GM10266 (cell line): ENCODE results near the gene LRRC34.
A peak's percentile ranks its signal among the peaks of the same experiment; 100 is the strongest.

Source experiments
- DNase-seq: peaks from one replicate; pipeline ENCODE4 v3.0.0; 2012; ENCODE audit errors: extremely low spot score
- CTCF ChIP-seq: IDR thresholded peaks from 2 replicates; pipeline ENCODE4 v1.5.1; 2012; ENCODE audit warnings: mild to moderate bottlenecking, low read depth; ENCODE audit not compliant: control insufficient read depth, insufficient read depth; ENCODE audit errors: missing control alignments

Gene LRRC34

DNA sequence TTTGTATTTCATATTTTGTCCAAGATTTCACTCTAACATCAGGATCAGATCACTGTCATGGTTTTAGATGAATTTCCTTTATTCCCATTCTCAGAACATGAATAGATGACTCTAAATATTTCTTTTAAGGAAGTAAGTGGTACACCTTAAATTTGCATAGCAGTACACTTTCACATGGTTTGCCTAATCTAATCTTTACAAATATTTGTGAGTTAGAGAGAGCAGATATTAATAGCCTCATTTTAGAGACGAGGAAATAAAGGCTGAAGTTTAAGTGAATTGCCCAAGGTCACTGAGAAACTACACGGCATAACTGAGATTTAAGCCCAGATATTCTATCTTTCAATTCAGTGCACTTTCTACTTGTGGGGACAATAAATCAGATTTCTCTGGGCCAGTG, 62.0 kb downstream of the LRRC34 start:
- TF ChIP-seq CTCF = no peak
- DNase-seq = no peak

DNA sequence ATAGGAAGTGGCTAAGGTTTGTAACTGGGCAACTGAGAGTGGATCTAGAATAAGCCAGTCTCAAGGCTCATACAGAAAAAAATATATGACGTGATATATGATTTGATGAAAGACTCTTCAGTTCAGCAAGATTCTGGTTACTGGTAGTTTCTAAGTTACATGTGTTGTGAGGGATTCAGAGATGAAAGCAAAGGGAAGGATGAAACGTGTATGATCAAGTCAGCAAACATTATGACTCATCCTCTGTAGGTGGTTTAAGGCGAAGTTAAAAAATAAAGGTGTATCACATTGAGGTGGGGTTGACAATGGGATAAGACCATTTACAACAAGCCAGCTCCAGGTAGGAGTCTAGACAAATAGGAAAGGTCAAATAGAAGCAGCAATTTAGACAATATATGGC, 64.0 kb downstream of the LRRC34 start:
- no peak for TF ChIP-seq CTCF
- peak; percentile 3 for DNase-seq

- no peak for DNase-seq
- no peak for TF ChIP-seq CTCF
These were observed 65.8 kb downstream of the LRRC34 start for GRCh38 chr3:169746924-169747323.

DNA sequence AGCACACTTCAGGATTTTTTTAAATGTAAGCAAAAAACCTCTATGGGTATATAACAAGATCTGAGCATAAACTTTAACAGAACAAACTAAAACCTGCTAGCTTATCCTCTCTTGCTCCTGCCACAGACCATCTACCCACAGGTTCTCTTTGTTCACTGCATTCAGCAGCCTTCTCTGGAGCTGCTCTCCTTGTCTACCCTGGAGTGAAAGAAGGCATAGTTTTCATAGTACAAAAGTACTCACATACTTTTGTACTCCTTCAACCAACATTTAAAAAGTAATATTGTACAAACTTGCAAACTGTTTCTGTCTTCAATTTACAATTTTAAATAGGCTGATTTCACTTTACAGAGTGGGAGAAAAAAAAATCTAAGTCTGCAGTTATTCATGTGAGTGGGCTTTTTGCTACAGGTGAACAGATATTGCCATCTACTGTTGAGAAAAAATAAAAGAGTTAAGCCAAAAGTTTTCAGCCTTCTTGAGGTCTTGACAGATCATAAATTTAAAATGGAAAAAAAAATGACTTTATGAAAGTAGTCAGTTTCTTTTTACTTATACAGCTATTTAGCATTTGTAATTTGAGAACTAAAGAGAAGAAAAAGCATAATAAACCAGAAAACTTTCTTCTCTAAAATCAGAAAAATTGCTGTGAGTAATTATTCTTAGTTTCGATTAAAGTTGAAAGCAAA, 68.2 kb downstream of the LRRC34 start:
- peak; percentile 28 for TF ChIP-seq CTCF
- DNase-seq = no peak
